Measurements from ENCODE around the gene SESN1.

GRCh38 chr6:109050012-109050411, 44.6 kb downstream of the SESN1 start:
- TF ChIP-seq CTCF (IDR thresholded peaks at IDR 0.05) (no peak), ZFX (IDR thresholded peaks at IDR 0.05; ENCODE audit: borderline replicate concordance) (no peak)
